HUES48 (cell line): ENCODE measurements around the gene NKAIN2.
A peak's percentile ranks its signal among the peaks of the same experiment; 100 is the strongest.
"Not testable (repeated sequence)": the region's sequence is repeated elsewhere in the genome, so short reads cannot be mapped to it uniquely, and the experiment has no call there.

Source experiments
- H3K27ac ChIP-seq: one replicate; pipeline ENCODE4 v1.7.0; 2013; ENCODE audit warnings: low read depth, low read length, inconsistent platforms
- H3K27me3 ChIP-seq: 2 replicates; pipeline ENCODE4 v1.6.1; 2013; ENCODE audit warnings: mild to moderate bottlenecking, low read length; ENCODE audit not compliant: control insufficient read depth, insufficient read depth
- H3K36me3 ChIP-seq: 2 replicates; pipeline ENCODE4 v1.6.1; 2013; ENCODE audit warnings: low read length; ENCODE audit not compliant: control insufficient read depth, insufficient read depth
- H3K4me1 ChIP-seq: 2 replicates; pipeline ENCODE4 v1.6.1; 2013; ENCODE audit warnings: mild to moderate bottlenecking, low read length; ENCODE audit not compliant: control insufficient read depth, insufficient read depth
- H3K4me3 ChIP-seq: 2 replicates; pipeline ENCODE4 v1.5.1; 2013; ENCODE audit warnings: mild to moderate bottlenecking, low read depth, low read length
- H3K9ac ChIP-seq: 2 replicates; pipeline ENCODE4 v1.6.1; 2013; ENCODE audit warnings: mild to moderate bottlenecking, low read depth, low read length, moderate library complexity
- H3K9me3 ChIP-seq: 2 replicates; pipeline ENCODE4 v1.6.1; 2013; ENCODE audit warnings: low read length; ENCODE audit not compliant: control insufficient read depth, insufficient read depth

Gene NKAIN2

GRCh38 chr6:124536157-124536841, 732.6 kb downstream of the NKAIN2 start:
- no peaks in the 10 kb centered on the region for H3K9me3 ChIP-seq
- H3K36me3 ChIP-seq = no peaks in the 10 kb centered on the region
- H3K4me1 ChIP-seq = peaks cover 9% of the 10 kb centered on the region; the same call in 1 of the 2 replicates
- 0 out of 2 replicates have a peak overlapping the region, but pooled peaks have one; percentile 20 for H3K9ac ChIP-seq
- no peaks in the 10 kb centered on the region for H3K27me3 ChIP-seq
- H3K4me3 ChIP-seq = no peak overlapping the region
- H3K27ac ChIP-seq = no peak overlapping the region

DNA sequence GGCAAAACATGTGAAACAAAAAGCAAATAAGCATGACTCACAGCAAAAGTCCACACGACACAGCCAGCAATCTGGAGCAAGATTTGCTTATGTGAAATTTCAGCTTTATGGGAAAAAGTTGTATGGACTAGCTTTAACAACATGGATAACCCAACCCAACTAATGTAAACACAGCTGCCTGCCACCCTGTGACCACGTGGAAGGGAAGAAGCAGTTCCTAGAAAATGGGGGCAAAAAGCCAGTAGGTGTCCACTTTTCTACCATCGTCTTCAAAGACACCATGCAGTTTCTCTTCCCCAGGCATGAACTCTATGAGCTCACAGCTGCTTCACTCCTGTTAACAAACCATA, 733.2 kb downstream of the NKAIN2 start:
- Histone ChIP-seq H3K36me3 (no peaks in the 10 kb centered on the region), H3K9ac (no peak overlapping the region), H3K27me3 (no peaks in the 10 kb centered on the region)

GRCh38 chr6:124539096-124539495, 735.4 kb downstream of the NKAIN2 start:
- Histone ChIP-seq H3K27me3 (no peaks in the 10 kb centered on the region), H3K36me3 (no peaks in the 10 kb centered on the region), H3K4me1 (peaks cover 9% of the 10 kb centered on the region; the same call in 1 of the 2 replicates), H3K9me3 (no peaks in the 10 kb centered on the region), H3K9ac (no peak overlapping the region), H3K27ac (no peak overlapping the region), H3K4me3 (no peak overlapping the region)

More for the DNA sequence above, 733.2 kb downstream of the NKAIN2 start:
- H3K4me1 ChIP-seq = peaks cover 9% of the 10 kb centered on the region; the same call in 1 of the 2 replicates
- no peak overlapping the region for H3K4me3 ChIP-seq
- H3K9me3 ChIP-seq = no peaks in the 10 kb centered on the region
- H3K27ac ChIP-seq = no peak overlapping the region

DNA sequence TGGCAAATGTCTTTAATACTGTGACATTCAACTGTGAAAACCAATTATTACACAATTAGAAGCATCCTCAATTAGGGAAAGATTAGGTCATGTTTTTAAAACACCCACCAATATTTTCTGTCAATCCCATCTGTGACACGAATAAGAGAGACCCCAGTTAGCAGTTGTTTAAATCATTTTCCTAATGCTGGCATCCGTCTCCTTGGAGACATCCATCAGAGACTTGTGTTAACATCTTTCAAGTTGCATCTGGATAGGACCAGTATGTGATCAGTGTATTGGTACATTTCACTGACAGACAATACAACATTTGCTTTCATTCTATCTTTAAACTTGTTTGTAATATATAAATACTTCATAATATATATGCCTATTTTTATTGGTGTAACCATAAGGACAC, 737.9 kb downstream of the NKAIN2 start:
- no peak overlapping the region for H3K9ac ChIP-seq
- H3K4me1 ChIP-seq = no peaks in the 10 kb centered on the region
- H3K4me3 ChIP-seq = no peak overlapping the region
- no peaks in the 10 kb centered on the region for H3K36me3 ChIP-seq
- no peak overlapping the region for H3K27ac ChIP-seq
- H3K27me3 ChIP-seq = no peaks in the 10 kb centered on the region
- H3K9me3 ChIP-seq = no peaks in the 10 kb centered on the region

GRCh38 chr6:124546601-124547000, 742.9 kb downstream of the NKAIN2 start:
- H3K4me1 ChIP-seq = no peaks in the 10 kb centered on the region

DNA sequence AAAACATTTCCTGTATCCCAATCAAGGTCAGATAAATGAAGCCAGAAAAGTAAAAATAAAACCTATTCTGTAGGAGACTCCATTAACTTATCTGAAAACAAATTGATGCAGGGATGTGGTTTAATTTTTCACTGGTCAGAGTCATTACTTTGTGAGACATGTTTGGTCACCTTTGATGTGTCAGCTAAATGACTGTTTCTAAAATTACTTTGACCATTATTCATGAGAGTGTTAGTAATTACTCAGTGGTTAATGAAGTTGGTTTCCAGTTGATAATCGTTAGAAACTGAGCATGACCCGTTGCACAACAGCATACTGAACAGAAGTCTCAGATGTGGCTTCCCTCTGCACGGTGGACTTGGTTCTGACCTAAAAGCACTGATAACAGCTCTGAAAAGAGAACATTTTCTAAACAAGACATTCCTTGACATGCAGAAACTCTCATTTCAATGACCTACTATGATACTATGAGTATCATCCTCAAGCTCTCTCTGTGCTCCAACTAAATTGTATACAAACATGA, 748.1 kb downstream of the NKAIN2 start:
- Histone ChIP-seq H3K27ac (no peak overlapping the region), H3K4me3 (no peak overlapping the region), H3K27me3 (no peaks in the 10 kb centered on the region), H3K9me3 (no peaks in the 10 kb centered on the region), H3K36me3 (no peaks in the 10 kb centered on the region), H3K9ac (no peak overlapping the region), H3K4me1 (no peaks in the 10 kb centered on the region)

More at GRCh38 chr6:124546601-124547000, 742.9 kb downstream of the NKAIN2 start:
- no peak overlapping the region for H3K27ac ChIP-seq
- no peaks in the 10 kb centered on the region for H3K36me3 ChIP-seq
- H3K4me3 ChIP-seq = no peak overlapping the region
- H3K27me3 ChIP-seq = no peaks in the 10 kb centered on the region
- no peak overlapping the region for H3K9ac ChIP-seq
- H3K9me3 ChIP-seq = no peaks in the 10 kb centered on the region

DNA sequence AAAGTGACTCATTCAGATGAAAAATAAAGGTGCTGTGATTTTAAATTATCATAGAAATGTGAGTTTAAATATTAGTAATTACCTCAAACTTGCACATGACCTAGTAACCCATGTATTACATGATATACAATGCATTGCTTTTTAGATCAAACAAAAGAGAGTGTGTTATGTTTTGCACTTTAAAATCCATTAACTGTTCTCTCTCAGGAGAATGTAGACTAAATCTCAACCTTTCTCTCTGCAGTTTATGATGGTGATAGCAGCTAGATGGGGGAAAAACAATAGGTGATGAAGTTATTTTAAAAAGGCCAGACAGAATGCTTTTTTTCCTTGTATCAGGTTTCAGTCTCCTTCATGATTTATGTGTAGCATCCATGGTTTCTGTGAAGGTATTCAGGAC, 754.2 kb downstream of the NKAIN2 start:
- Histone ChIP-seq H3K9me3 (no peaks in the 10 kb centered on the region), H3K4me1 (peaks cover 13% of the 10 kb centered on the region), H3K9ac (no peak overlapping the region), H3K36me3 (no peaks in the 10 kb centered on the region), H3K27ac (no peak overlapping the region), H3K27me3 (no peaks in the 10 kb centered on the region), H3K4me3 (no peak overlapping the region)

GRCh38 chr6:124560078-124560477, 756.4 kb downstream of the NKAIN2 start:
- not testable (repeated sequence) for H3K9me3 ChIP-seq, H3K27ac ChIP-seq, H3K36me3 ChIP-seq, H3K9ac ChIP-seq, H3K4me3 ChIP-seq, H3K27me3 ChIP-seq
- peaks cover 13% of the 10 kb centered on the region for H3K4me1 ChIP-seq

GRCh38 chr6:124560873-124561567, 757.4 kb downstream of the NKAIN2 start:
- Histone ChIP-seq H3K9ac (no peak overlapping the region), H3K27me3 (no peaks in the 10 kb centered on the region), H3K27ac (no peak overlapping the region), H3K4me1 (peaks cover 13% of the 10 kb centered on the region), H3K4me3 (no peak overlapping the region), H3K9me3 (no peaks in the 10 kb centered on the region), H3K36me3 (no peaks in the 10 kb centered on the region)

GRCh38 chr6:124561635-124562130, 758.0 kb downstream of the NKAIN2 start:
- H3K27ac ChIP-seq = no peak overlapping the region
- H3K4me3 ChIP-seq = no peak overlapping the region
- H3K9ac ChIP-seq = no peak overlapping the region
- no peaks in the 10 kb centered on the region for H3K27me3 ChIP-seq
- peaks cover 13% of the 10 kb centered on the region for H3K4me1 ChIP-seq
- H3K36me3 ChIP-seq = no peaks in the 10 kb centered on the region
- no peaks in the 10 kb centered on the region for H3K9me3 ChIP-seq

- H3K4me1 ChIP-seq = peaks cover 13% of the 10 kb centered on the region
- H3K9me3 ChIP-seq, H3K27ac ChIP-seq, H3K27me3 ChIP-seq, H3K4me3 ChIP-seq, H3K36me3 ChIP-seq, H3K9ac ChIP-seq: not testable (repeated sequence)
Measured at GRCh38 chr6:124564125-124564524, 760.5 kb downstream of the NKAIN2 start.
